Ramos (cell line): Measurements from ENCODE around the gene SQSTM1.
"Not testable (repeated sequence)": the region's sequence is repeated elsewhere in the genome, so short reads cannot be mapped to it uniquely, and the experiment has no call there.

ENCODE experiments used
- in situ Hi-C: fragments of 300-500 bp; cut with MboI; formaldehyde crosslinking; loops from one replicate; pipeline ENCODE4 v1.14.3; 2022; ENCODE audit warnings: low sequenced_read_pairs; ENCODE audit not compliant: unreplicated experiment

The SQSTM1 gene

DNA sequence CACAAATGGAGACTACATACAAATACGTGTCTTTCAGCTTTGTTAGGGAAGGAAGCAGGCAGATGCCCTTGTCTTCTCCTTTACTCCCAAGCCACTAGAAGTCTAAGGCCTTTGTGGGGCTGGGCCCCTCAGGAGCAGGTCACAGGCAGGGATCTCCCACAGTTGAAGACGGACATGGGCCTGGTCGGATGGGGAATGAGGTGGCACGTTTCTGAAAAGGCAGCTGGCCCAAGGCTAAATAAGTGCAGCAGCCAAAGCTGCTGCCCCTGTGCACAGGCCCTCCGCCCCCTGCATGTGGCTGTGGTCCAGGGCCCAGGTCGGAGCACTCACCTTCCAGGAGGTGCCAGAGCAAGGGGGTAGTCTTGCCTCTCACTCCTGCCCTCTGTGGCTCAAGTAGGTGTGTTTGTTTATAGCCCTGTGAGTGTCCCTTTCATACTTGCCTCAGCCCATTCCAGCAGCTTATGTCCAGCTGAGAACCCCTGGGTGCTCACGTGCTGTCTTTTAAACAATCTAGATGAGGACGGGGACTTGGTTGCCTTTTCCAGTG is 1.8 kb downstream of the SQSTM1 start:
- in situ Hi-C loops: no loop called here

DNA sequence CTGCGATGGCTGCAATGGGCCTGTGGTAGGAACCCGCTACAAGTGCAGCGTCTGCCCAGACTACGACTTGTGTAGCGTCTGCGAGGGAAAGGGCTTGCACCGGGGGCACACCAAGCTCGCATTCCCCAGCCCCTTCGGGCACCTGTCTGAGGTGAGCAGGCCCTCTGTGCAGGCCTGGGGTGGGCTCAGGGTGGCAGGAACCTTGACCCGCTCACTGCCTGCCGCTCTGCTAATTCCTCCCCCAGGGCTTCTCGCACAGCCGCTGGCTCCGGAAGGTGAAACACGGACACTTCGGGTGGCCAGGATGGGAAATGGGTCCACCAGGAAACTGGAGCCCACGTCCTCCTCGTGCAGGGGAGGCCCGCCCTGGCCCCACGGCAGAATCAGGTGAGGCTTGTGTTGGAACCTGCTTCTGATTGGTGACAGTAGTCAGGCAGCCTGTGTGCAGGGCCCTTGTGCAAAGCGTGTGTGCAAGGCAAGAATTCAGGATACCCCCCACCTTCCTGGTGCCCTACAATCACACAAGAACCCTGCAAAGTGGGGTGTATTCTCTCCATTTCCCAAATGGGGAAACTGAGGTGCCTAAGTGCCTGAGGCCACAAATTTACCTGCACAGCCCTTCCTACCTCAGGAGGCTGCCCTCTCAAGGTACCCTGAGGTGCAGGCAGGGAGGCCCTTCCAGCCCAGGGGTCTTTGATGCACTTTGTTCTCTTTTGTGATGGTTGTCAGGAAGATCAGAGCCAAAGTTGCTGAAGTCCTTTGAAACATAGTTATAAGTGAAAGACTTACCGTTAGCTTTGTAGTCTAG is 3.4 kb downstream of the SQSTM1 start:
- in situ Hi-C loops: no loop called here

DNA sequence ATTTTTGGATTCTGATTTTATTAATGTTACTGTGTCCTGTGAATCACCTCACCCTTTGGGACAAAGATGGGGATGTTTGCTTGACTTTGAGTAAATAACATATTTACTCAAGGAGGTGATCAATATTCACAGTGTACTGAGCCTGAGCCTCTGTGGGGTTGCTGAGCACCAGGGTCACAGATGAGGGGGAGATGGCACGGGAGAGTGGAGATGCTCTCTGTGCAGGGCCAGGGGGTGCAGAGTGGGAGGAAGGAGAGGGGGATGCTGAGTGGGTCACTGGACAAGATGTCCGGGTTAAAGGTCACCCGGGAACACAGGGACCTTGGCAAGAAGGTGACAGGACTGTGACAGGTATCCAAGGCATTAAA is 4.0 kb downstream of the SQSTM1 start:
- in situ Hi-C loops: no loop called here

DNA sequence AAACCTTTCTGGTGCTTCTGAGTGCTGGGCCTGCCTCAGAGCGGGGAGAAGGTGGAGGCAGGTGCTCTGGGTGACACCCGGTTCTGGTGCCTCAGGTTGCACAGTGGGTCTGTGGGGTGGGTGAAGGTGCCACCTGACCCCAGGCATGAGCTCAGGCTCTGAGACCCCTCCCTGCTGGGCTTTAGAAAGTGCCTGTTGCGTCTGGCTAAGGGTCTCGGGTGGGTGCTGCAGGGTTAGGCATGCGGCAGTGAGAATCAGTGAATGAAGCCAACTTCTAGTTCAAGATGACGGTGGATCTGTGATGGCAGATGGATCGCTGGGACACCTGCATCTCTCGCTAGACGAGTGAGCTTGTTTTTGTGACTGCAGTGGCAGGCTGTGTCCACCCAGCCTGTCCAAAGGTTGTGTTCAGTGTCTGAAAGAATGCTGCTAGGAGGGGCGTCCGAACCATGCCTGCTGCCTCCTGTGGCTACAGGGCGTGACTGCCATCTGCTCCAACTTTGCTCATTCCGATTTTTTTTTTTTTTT is 5.0 kb downstream of the SQSTM1 start:
- in situ Hi-C loops: no loop called here

DNA sequence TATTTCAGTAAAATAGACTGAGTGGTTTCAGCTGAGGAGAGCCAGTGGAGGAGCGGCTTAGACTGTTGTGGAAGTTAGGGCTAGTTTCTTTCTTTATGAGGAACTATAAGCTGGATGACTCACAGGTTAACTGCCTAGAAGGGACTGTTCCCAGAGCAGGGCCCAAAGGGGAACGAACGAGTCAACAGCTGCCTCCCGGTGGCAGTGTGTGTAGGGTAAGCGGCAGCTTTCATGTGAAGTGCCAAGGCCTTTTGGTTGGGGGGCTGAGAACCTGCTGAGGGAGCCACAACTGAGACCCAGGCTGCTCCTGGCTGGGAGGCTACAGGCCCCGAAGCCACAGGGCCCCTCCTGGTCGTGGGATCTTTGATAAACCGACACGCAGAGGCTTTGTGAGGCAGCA is 7.0 kb downstream of the SQSTM1 start:
- in situ Hi-C loops: no loop called here

DNA sequence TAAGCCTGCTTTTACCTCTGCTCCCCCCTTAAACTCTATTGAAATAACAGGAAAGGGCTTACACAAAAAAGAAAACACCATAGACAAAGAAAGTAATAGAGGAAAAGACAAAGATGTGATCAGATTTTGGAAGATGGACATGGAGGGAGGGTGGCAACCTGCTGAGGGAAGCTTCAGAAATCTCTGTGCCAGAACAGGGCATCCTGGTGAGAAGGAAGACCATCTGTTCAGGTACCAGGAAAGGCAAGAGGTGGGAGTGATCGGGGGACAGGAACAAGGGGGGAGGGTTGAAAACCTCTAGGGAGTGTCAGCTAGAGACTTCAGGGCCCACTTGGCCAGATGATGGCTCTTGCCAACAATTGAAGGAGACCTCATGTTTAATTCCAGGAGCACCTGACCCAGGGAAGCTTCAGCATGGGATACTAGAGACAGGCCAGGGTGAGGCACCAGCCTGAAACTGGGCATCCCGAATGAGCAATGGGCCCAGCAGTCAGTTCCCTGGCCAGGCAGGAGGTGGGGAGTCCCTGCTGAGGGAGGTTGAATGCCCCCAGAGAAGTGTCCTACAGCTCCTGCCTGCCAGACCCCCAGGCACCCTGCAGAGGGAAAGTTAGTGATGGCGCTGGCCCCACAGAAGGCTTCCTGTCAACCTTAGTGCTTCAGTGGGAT is 8.2 kb downstream of the SQSTM1 start:
- in situ Hi-C loops: no loop called here

DNA sequence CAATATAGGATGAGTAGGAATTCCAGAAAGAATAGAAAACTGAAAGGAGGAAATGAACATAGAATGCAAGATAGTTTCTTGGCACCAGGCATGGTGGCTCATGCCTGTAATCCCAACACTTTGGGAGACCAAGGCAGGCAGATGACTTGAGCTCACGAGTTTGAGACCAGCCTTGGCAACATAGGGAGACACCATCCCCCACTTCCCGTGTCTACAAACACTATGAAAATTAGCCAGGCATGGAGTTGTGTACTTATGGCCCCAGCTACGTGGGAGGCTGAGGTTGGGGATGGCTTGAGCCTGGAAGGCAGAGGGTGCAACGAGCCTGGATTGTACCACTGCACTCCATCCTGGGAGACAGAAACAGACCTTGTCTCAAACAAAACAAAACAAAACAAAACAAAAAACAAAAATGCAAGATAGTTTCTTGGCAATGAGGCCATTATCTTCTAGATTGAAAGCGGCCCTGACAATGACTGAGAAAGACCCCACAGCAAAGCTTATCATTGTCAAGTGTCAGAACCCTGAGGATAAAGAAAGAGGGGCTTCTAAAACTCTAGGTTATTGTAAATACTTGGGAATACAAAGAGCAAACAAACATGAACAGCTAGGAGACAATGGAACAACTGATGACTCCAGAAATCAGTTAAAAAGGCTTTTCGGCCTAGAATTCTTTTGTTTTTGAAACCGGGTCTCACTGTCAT is 9.2 kb downstream of the SQSTM1 start:
- in situ Hi-C loops: no loop called here

DNA sequence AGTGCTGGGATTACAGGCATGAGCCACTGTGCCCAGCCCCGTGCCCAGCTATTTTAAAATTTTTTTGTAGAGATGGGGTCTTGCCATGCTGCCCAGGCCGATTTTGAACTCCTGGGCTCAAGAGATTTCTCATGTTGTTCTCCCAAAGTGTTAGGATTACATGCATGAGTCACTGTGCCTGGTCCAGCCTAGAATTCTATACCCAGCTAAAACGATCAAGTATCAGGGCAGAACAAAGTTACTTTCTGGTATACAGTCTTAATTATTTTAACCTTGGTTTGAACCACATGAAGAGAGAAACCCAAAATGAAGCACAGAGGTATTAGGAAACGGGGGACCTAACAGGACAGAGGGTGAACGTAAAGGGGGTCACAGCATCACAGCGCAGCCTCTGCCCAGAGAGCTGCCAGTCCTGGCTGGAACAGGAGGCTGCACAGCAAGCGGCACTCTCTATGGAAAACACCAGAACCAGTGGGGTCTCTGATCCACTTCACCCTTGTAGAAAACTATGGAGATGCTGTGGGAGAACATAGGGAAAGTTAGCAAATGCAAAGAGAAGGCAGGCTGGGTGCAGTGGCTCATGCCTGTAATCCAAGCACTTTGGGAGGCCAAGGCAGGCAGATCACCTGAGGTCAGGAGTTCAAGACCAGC is 10.2 kb downstream of the SQSTM1 start:
- in situ Hi-C loops: no loop called here

DNA sequence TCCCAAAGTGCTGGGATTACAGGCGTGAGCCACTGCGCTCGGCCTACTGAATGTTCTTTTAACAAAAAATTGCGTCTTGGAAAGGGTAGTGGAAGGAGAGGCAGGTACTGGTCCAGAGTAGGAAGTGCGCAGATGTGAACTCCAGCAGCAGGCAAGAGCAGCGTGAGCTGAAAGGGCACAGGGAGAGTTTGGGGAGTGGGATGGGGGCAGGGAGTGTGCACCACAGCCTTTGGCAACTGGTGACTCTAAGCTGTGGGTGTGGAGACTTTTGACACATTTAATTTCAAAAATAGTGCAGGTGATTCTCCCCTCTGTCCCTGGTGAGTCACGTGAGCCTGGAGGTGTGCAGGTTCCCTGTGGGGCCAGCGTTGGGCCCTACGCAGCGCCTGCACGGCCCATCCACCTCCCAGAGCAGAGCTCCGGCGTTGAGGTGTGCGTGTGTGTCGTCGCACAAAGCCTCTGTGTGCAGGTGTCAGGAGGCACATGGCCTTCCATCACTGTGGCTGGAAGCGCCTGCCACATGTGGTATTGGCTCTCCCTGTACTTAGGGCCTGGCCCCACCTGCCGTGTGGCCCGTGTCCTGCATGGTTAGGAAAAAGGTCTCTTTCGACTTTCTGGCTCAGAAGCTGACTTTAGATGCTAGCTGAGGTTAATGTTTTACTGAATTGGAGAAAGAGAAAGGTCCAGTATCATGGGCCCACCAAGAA is 11.5 kb downstream of the SQSTM1 start:
- in situ Hi-C loops: no loop called here

DNA sequence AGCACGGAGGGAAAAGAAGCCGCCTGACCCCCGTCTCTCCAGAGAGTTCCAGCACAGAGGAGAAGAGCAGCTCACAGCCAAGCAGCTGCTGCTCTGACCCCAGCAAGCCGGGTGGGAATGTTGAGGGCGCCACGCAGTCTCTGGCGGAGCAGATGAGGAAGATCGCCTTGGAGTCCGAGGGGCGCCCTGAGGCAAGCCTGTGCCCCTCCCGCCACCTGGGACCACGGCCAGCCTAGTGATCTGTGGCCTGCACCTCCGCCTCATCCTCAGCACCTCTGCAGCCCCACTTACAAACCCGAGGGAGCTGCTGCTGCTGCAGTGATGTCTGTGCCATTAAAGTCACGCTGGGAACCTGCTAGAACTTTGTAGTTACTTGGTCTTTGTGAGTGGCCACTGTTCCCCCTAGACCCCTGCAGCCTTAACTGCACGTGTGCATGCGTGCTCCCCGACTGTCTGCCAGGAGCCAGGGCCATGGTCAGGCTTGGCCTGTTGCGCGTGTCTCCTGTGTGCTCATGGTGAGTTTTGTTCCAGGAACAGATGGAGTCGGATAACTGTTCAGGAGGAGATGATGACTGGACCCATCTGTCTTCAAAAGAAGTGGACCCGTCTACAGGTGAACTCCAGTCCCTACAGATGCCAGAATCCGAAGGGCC is 12.5 kb downstream of the SQSTM1 start:
- in situ Hi-C loops: no loop called here

DNA sequence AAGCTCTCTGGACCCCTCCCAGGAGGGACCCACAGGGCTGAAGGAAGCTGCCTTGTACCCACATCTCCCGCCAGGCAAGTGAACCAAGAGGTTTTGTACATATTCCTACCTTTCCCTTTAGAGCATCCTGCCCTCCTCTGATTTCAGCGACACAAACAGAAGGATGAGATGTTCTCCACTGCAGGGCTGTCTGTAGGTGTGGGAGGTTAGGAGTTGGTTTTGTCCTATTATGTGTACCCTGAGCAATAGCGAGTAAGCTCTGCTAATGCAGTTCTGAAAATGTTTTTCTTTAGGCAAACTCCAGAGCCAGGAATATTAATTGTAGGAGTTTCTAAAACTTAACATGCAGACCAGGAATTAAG is 13.0 kb downstream of the SQSTM1 start:
- in situ Hi-C loops: no loop called here

DNA sequence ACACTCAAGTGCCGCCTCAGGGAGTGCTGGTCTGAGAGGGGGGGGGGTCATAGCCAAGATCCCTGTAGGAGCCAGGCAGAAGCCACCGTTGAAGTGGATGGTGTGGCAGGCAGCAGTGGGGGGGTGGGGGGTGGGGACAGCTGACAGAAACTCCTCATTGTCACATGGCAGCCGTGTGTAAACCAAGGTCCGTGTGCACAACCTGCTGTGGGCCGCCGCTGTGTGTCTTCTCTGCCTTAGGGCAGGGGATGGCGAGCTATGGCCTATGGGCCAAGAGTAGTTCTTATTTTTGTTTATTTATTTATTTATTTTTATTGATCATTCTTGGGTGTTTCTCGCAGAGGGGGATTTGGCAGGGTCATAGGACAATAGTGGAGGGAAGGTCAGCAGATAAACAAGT is 13.4 kb downstream of the SQSTM1 start:
- in situ Hi-C loops: no loop called here

DNA sequence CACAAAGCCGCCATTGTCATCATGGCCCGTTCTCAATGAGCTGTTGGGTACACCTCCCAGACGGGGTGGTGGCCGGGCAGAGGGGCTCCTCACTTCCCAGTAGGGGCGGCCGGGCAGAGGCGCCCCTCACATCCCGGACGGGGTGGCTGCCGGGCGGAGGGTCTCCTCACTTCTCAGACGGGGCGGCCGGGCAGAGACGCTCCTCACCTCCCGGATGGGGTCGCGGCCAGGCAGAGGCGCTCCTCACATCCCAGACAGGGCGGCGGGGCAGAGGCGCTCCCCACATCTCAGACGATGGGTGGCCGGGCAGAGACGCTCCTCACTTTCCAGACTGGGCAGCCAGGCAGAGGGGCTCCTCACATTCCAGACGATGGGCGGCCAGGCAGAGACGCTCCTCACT is 14.2 kb downstream of the SQSTM1 start:
- in situ Hi-C loops: not testable (repeated sequence)

DNA sequence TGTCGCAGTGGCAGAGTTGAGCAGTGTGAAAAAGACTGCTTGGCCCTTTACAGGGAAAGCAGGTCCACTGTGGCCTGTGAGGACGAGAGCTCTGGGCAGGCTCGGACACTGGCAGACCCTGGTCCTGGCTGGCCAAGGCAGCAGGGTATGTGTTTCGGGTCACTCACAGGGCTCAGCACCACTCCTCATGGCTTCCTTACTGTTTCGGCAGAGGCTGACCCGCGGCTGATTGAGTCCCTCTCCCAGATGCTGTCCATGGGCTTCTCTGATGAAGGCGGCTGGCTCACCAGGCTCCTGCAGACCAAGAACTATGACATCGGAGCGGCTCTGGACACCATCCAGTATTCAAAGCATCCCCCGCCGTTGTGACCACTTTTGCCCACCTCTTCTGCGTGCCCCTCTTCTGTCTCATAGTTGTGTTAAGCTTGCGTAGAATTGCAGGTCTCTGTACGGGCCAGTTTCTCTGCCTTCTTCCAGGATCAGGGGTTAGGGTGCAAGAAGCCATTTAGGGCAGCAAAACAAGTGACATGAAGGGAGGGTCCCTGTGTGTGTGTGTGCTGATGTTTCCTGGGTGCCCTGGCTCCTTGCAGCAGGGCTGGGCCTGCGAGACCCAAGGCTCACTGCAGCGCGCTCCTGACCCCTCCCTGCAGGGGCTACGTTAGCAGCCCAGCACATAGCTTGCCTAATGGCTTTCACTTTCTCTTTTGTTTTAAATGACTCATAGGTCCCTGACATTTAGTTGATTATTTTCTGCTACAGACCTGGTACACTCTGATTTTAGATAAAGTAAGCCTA is 15.7 kb downstream of the SQSTM1 start:
- in situ Hi-C loops: no loop called here

DNA sequence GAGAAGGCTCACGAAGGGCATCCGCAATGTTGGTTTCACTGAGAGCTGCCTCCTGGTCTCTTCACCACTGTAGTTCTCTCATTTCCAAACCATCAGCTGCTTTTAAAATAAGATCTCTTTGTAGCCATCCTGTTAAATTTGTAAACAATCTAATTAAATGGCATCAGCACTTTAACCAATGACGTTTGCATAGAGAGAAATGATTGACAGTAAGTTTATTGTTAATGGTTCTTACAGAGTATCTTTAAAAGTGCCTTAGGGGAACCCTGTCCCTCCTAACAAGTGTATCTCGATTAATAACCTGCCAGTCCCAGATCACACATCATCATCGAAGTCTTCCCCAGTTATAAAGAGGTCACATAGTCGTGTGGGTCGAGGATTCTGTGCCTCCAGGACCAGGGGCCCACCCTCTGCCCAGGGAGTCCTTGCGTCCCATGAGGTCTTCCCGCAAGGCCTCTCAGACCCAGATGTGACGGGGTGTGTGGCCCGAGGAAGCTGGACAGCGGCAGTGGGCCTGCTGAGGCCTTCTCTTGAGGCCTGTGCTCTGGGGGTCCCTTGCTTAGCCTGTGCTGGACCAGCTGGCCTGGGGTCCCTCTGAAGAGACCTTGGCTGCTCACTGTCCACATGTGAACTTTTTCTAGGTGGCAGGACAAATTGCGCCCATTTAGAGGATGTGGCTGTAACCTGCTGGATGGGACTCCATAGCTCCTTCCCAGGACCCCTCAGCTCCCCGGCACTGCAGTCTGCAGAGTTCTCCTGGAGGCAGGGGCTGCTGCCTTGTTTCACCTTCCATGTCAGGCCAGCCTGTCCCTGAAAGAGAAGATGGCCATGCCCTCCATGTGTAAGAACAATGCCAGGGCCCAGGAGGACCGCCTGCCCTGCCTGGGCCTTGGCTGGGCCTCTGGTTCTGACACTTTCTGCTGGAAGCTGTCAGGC is 16.6 kb downstream of the SQSTM1 start:
- in situ Hi-C loops: no loop called here

DNA sequence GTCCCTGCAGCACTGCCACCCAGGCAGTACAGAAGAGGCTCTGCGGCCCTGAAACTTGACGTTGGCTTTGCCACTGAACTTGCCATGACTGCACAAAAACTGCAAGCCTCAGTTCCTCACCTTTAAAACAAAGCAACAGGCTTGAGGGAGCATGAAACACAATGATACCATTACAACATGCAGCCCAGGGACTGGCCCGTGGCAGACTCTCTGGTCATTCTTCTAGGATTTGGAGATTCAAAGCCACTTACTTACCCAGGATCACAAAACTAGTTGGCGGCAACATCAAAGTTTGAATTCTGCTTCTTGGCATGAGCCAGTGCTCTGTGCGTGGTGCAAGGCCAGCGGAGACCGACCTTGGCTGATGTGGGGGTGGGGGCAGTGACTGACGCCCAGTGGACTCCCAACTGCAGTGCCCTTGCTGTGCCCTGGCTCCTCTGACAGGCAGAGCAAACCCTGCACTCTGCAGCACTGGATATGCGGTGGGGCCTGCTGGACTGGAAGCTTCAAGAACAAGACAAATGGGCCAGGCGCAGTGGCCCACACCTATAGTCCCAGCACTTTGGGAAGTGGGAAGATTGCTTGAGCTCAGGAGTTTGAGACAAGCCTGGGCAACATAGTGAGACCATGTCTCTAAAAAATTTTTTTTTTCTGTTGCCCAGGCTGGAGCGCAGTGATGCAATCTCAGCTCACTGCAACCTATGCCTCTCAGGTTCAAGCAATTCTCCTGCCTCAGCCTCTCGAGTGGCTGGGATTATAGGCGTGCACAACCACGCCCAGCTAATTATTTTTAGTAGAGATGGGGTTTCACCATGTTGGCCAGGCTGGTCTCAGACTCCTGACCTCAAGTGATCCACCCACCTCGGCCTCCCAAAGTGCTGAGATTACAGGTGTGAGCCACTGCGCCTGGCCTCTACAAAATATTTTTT is 18.9 kb downstream of the SQSTM1 start:
- in situ Hi-C loops: no loop called here
